Testis (tissue), 3 donors: Measurements from ENCODE around the gene CDH23. TPM values are rescaled to one million over a fixed set of nuclear protein-coding genes. Genes with fewer than 3 reads are reported as not detected.

Experiments
- DNase-seq: peaks from one replicate; pipeline ENCODE4 v3.0.0-alpha.2; 2019
- H3K27ac ChIP-seq, 2 donors: fragments of 200-600 bp; sonication (generic); one replicate each; pipeline ENCODE4 v1.5.1; 2019
- H3K27me3 ChIP-seq: fragments of 200-600 bp; sonication (generic); one replicate; pipeline ENCODE4 v1.5.1; 2019
- H3K36me3 ChIP-seq: fragments of 200-600 bp; sonication (generic); one replicate; pipeline ENCODE4 v1.5.1; 2017; ENCODE audit warnings: low read depth; ENCODE audit errors: missing control alignments
- H3K4me1 ChIP-seq: fragments of 200-600 bp; sonication (generic); one replicate; pipeline ENCODE4 v1.5.1; 2019
- H3K4me3 ChIP-seq, 2 donors: fragments of 200-600 bp; sonication (generic); one replicate each; pipeline ENCODE4 v1.5.1; 2017 to 2019
- H3K9me3 ChIP-seq: fragments of 200-600 bp; sonication (generic); one replicate; pipeline ENCODE4 v1.5.1; 2017
- CTCF ChIP-seq, 3 experiments: fragments of 450-650 bp in 2 of 3; fragments of 200-600 bp in 1 of 3; sonication (generic) in 1 of 3; IDR thresholded peaks; one replicate each; pipeline ENCODE4 v1.5.1; 2016 to 2019; ENCODE audit warnings: antibody characterized with exemption in 3 of 3, mild to moderate bottlenecking in 2 of 3, moderate library complexity in 1 of 3
- POLR2A ChIP-seq: fragments of 450-650 bp; IDR thresholded peaks from one replicate; pipeline ENCODE4 v1.6.1; 2017; ENCODE audit warnings: antibody characterized with exemption, mild to moderate bottlenecking, moderate library complexity
- WGBS, 2 donors: methylation state at CpG; one replicate each; pipeline ENCODE4 v1.1.5; 2018; 5-methylcytosine and 5-hydroxymethylcytosine counted together
- intact Hi-C: fragments of 100-400 bp; cut with DNase I; formaldehyde crosslinking; loops from one replicate; pipeline ENCODE4 v1.15.1; 2023; ENCODE audit warnings: low total_unique reads
- polyA plus RNA-seq: library from polyadenylated mRNA; stranded (reverse); fragments of 350-450 nt; fragmentation: Illumina TruSeq; extraction: RNeasy Lipid Tissue Mini Kit (QIAGEN cat#74804); gene quantifications from one replicate; pipeline ENCODE4 v1.2.3, GENCODE V29; 2014; ENCODE audit warnings: low read depth, low replicate concordance; ENCODE audit not compliant: insufficient read depth
- total RNA-seq, 2 donors: library from RNA; depleted of rRNA; stranded (reverse); fragments of >200 nt; gene quantifications; one replicate each; pipeline ENCODE4 v1.2.3, GENCODE V29; 2016

The CDH23 gene
- total and polyA plus RNA-seq, 3 donors from 2014 or later = 29.8 to 125 (median 81.7) TPM

GRCh38 chr10:71723311-71723710 lies 326.6 kb downstream of the CDH23 start:
- H3K4me1 ChIP-seq = peaks cover 18% of the 10 kb centered on the region
- H3K9me3 ChIP-seq = no peaks in the 10 kb centered on the region
- no peak for DNase-seq
- intact Hi-C loops = no loop called here
- no peaks in the 10 kb centered on the region for H3K36me3 ChIP-seq
- H3K4me3 ChIP-seq = no peak overlapping the region
- no peak overlapping the region for H3K27ac ChIP-seq
- WGBS, 2 donors = 94 to 97% methylated on average over 6 to 11 of the region's 11 CpGs
- H3K27me3 ChIP-seq = no peaks in the 10 kb centered on the region
- no peak for TF ChIP-seq CTCF (IDR thresholded peaks at IDR 0.05)
- TF ChIP-seq POLR2A = no peak

- no peaks in the 10 kb centered on the region for H3K36me3 ChIP-seq
- 83 to 85% methylated on average over 6 of the region's 6 CpGs for WGBS, 2 donors
- H3K4me1 ChIP-seq = peaks cover 18% of the 10 kb centered on the region
- no peak overlapping the region for H3K27ac ChIP-seq
- H3K9me3 ChIP-seq = no peaks in the 10 kb centered on the region
- no peaks in the 10 kb centered on the region for H3K27me3 ChIP-seq
- intact Hi-C loops = no loop called here
- DNase-seq = no peak
- TF ChIP-seq POLR2A = no peak
- TF ChIP-seq CTCF (IDR thresholded peaks at IDR 0.05) = no peak
- H3K4me3 ChIP-seq = no peak overlapping the region
Observed at GRCh38 chr10:71724539-71724938, 327.8 kb downstream of the CDH23 start.

- no peaks in the 10 kb centered on the region for H3K36me3 ChIP-seq
- WGBS, 2 donors = 96% methylated on average over 14 of the region's 14 CpGs; no CpG with 5 or more reads in 1 of the 2 donors
- intact Hi-C loops = no loop called here
- H3K27me3 ChIP-seq = no peaks in the 10 kb centered on the region
- peaks cover 18% of the 10 kb centered on the region for H3K4me1 ChIP-seq
- no peak for DNase-seq
- TF ChIP-seq CTCF (IDR thresholded peaks at IDR 0.05) (no peak), POLR2A (no peak)
- H3K27ac ChIP-seq = no peak overlapping the region
- H3K9me3 ChIP-seq = no peaks in the 10 kb centered on the region
- no peak overlapping the region for H3K4me3 ChIP-seq
Observed at GRCh38 chr10:71725249-71725648, 328.5 kb downstream of the CDH23 start.

GRCh38 chr10:71725998-71726579 lies 329.4 kb downstream of the CDH23 start:
- WGBS, 2 donors = 74 to 75% methylated on average over 3 to 9 of the region's 9 CpGs
- intact Hi-C loops = no loop called here
- Histone ChIP-seq H3K27ac (no peak overlapping the region), H3K9me3 (no peaks in the 10 kb centered on the region), H3K27me3 (no peaks in the 10 kb centered on the region), H3K4me3 (no peak overlapping the region), H3K4me1 (peaks cover 18% of the 10 kb centered on the region), H3K36me3 (no peaks in the 10 kb centered on the region)
- no peak for TF ChIP-seq POLR2A
- TF ChIP-seq CTCF (IDR thresholded peaks at IDR 0.05) = peak in 1 of 3 experiments; percentile 14
- no peak for DNase-seq

GRCh38 chr10:71726580-71727104 lies 329.9 kb downstream of the CDH23 start:
- Histone ChIP-seq H3K4me3 (no peak overlapping the region), H3K4me1 (peaks cover 18% of the 10 kb centered on the region), H3K36me3 (no peaks in the 10 kb centered on the region), H3K27ac (no peak overlapping the region), H3K27me3 (no peaks in the 10 kb centered on the region), H3K9me3 (no peaks in the 10 kb centered on the region)
- WGBS, 2 donors = 88 to 92% methylated on average over 10 to 11 of the region's 11 CpGs
- TF ChIP-seq POLR2A (no peak), CTCF (IDR thresholded peaks at IDR 0.05) (no peak)
- no peak for DNase-seq
- intact Hi-C loops = no loop called here
